ENCODE data around the gene TTC13. TPM values are rescaled to one million over a fixed set of nuclear protein-coding genes. Genes with fewer than 3 reads are reported as not detected.

Gene TTC13
- total RNA-seq, 1 experiment from 2014 or later: 12.3 TPM

GRCh38 chr1:230878591-230878990, 100.1 kb downstream of the TTC13 start:
- Histone ChIP-seq H3K79me2 (ENCODE audit: insufficient read depth, low read length) (no peaks in the 10 kb centered on the region), H3K4me2 (ENCODE audit: low read length) (no peak overlapping the region), H3K4me3 (replicated peaks in 1 of 2; ENCODE audit: low read depth in 1 of 2, low read length in 2 of 2) (no peak overlapping the region), H3K9me2 (ENCODE audit: insufficient read depth) (no peaks in the 10 kb centered on the region), H3K36me3 (ENCODE audit: control insufficient read depth in 1 of 2, insufficient read depth in 2 of 2, low read length in 2 of 2) (no peaks in the 10 kb centered on the region), H3K27ac (ENCODE audit: low read depth, low read length) (no peak overlapping the region), H2AFZ (ENCODE audit: low read depth, low read length, poor library complexity, severe bottlenecking) (no peak overlapping the region), H3K4me1 (ENCODE audit: control insufficient read depth in 1 of 2, insufficient read depth in 2 of 2, low read length in 2 of 2) (peaks cover 7 to 22% of the 10 kb centered on the region in 2 experiments; a peak in 3 of 4 replicates), H4K20me1 (ENCODE audit: insufficient read depth) (no peaks in the 10 kb centered on the region), H3K27me3 (ENCODE audit: insufficient read depth, low read length) (peaks cover 5% of the 10 kb centered on the region; the same call in 1 of the 2 replicates), H3K9me3 (ENCODE audit: control insufficient read depth in 1 of 2, insufficient read depth in 1 of 2, low read depth in 1 of 2, low read length in 2 of 2) (no peaks in the 10 kb centered on the region), H3K9ac (ENCODE audit: low read length) (no peak overlapping the region)
- POLR2A ChIA-PET: no interaction called here
- RAD21 ChIA-PET (ENCODE audit: low non-redundant PET in 1 of 2, low total read pairs in 2 of 2, uncharacterized antibody in 2 of 2, unreplicated experiment in 2 of 2): no interaction called here
- ATAC-seq (no peak), DNase-seq (ENCODE audit: low read depth, low spot score) (no peak)
- BruUV-seq (replicated peaks): no TSS peak
- intact Hi-C loops (cut with micrococcal nuclease): no loop called here
- TF ChIP-seq JUND (IDR thresholded peaks at IDR 0.05): no peak
- TF ChIP-seq, protein P1, sequence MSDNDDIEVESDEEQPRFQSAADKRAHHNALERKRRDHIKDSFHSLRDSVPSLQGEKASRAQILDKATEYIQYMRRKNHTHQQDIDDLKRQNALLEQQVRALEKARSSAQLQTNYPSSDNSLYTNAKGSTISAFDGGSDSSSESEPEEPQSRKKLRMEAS (IDR thresholded peaks at IDR 0.05): no peak
- no peak for TF ChIP-seq EZH2 (IDR thresholded peaks at IDR 0.05)
- TF ChIP-seq, protein P2, sequence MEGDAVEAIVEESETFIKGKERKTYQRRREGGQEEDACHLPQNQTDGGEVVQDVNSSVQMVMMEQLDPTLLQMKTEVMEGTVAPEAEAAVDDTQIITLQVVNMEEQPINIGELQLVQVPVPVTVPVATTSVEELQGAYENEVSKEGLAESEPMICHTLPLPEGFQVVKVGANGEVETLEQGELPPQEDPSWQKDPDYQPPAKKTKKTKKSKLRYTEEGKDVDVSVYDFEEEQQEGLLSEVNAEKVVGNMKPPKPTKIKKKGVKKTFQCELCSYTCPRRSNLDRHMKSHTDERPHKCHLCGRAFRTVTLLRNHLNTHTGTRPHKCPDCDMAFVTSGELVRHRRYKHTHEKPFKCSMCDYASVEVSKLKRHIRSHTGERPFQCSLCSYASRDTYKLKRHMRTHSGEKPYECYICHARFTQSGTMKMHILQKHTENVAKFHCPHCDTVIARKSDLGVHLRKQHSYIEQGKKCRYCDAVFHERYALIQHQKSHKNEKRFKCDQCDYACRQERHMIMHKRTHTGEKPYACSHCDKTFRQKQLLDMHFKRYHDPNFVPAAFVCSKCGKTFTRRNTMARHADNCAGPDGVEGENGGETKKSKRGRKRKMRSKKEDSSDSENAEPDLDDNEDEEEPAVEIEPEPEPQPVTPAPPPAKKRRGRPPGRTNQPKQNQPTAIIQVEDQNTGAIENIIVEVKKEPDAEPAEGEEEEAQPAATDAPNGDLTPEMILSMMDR (IDR thresholded peaks at IDR 0.05 in 2 of 3, conservative IDR thresholded peaks at IDR 0.05 in 1 of 3; ENCODE audit: borderline replicate concordance in 1 of 3, insufficient read depth in 1 of 3, low read depth in 2 of 3, low read length in 2 of 3): no peak
- TF ChIP-seq, protein P3, sequence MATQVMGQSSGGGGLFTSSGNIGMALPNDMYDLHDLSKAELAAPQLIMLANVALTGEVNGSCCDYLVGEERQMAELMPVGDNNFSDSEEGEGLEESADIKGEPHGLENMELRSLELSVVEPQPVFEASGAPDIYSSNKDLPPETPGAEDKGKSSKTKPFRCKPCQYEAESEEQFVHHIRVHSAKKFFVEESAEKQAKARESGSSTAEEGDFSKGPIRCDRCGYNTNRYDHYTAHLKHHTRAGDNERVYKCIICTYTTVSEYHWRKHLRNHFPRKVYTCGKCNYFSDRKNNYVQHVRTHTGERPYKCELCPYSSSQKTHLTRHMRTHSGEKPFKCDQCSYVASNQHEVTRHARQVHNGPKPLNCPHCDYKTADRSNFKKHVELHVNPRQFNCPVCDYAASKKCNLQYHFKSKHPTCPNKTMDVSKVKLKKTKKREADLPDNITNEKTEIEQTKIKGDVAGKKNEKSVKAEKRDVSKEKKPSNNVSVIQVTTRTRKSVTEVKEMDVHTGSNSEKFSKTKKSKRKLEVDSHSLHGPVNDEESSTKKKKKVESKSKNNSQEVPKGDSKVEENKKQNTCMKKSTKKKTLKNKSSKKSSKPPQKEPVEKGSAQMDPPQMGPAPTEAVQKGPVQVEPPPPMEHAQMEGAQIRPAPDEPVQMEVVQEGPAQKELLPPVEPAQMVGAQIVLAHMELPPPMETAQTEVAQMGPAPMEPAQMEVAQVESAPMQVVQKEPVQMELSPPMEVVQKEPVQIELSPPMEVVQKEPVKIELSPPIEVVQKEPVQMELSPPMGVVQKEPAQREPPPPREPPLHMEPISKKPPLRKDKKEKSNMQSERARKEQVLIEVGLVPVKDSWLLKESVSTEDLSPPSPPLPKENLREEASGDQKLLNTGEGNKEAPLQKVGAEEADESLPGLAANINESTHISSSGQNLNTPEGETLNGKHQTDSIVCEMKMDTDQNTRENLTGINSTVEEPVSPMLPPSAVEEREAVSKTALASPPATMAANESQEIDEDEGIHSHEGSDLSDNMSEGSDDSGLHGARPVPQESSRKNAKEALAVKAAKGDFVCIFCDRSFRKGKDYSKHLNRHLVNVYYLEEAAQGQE (IDR thresholded peaks at IDR 0.05; ENCODE audit: low read depth): no peak
- TF ChIP-seq EGR1 (IDR thresholded peaks at IDR 0.05; ENCODE audit: low read depth): no peak
- TF ChIP-seq SRF (IDR thresholded peaks at IDR 0.05; ENCODE audit: low read depth): no peak
- TF ChIP-seq SIN3A (IDR thresholded peaks at IDR 0.05; ENCODE audit: low read depth): no peak
- TF ChIP-seq ZFX (IDR thresholded peaks at IDR 0.05): no peak
- CTCF ChIA-PET: no interaction called here
